Stimulated activated CD4-positive, alpha-beta T cell treated with anti-CD3 and anti-CD28 coated beads, Interleukin-1b, Interleukin-23, amount 100 ng/mL, for 48 hours (primary cell): ENCODE measurements around the gene C17orf78.
"Not testable (repeated sequence)": the region's sequence is repeated elsewhere in the genome, so short reads cannot be mapped to it uniquely, and the experiment has no call there.

Experiments used
- DNase-seq: peaks from one replicate; pipeline ENCODE4 v3.0.0-alpha.2; 2020

C17orf78 gene

DNA sequence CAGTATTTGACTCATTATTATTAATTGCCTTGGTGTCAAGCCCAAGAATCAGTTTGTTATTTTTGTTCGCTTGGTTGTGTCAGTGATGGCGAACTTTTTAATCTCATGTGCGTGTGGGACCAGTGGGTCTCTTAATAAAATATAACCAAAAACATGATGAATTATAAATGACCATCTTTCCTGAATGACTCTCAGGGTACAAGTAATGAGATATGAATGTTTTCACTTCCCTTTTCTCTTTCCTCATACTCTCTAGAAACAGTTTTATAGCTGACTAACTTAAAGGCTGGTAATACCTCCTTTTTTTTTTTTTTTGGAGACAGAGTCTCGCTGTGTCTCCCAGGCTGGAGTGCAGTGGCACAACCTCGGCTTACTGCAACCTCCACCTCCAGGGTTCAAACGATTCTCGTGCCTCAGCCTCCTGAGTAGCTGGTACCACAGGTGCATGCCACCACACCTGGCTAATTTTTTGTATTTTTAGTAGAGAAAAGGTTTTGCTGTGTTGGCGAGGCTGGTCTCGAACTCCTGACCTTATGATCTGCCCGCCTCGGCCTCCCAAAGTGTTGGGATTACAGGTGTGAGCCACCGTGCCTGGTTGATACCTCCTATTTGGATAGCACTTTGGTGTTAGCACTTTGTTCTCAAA, 65.7 kb downstream of the C17orf78 start:
- DNase-seq: not testable (repeated sequence)
